HepG2 (cell line): ENCODE results near the gene ETV3L. TPM values are rescaled to one million over a fixed set of nuclear protein-coding genes. Genes with fewer than 3 reads are reported as not detected.

ENCODE experiments used
- HIVEP1 ChIP-seq: sonication (generic); formaldehyde crosslinking; IDR thresholded peaks from 2 replicates; pipeline ENCODE4 v1.4.0; 2020; ENCODE audit warnings: mild to moderate bottlenecking, missing genetic modification reagents
- KDM5A ChIP-seq: fragments of 200-600 bp; sonication (generic); IDR thresholded peaks from 2 replicates; pipeline ENCODE4 v1.7.0; 2018; ENCODE audit warnings: antibody characterized with exemption, mild to moderate bottlenecking, low read length, borderline replicate concordance
- KLF15 ChIP-seq: sonication (generic); formaldehyde crosslinking; IDR thresholded peaks from 2 replicates; pipeline ENCODE4 v1.8.1; 2023; ENCODE audit warnings: borderline replicate concordance, mild to moderate bottlenecking, inconsistent platforms, missing genetic modification reagents, mixed read lengths
- RFX3 ChIP-seq: IDR thresholded peaks from 2 replicates; pipeline ENCODE4 v1.6.1; 2016; ENCODE audit warnings: missing biosample characterization, missing genetic modification reagents
- RXRB ChIP-seq: IDR thresholded peaks from 2 replicates; pipeline ENCODE4 v1.6.1; 2016; ENCODE audit warnings: borderline replicate concordance, missing genetic modification reagents, missing compliant biosample characterization
- SPEN ChIP-seq: sonication (generic); formaldehyde crosslinking; IDR thresholded peaks from 2 replicates; pipeline ENCODE4 v1.5.1; 2020; ENCODE audit warnings: low read depth, mild to moderate bottlenecking, missing genetic modification reagents
- TAF1 ChIP-seq: sonication (generic); formaldehyde crosslinking; IDR thresholded peaks from 2 replicates; pipeline ENCODE4 v1.4.0; 2020; ENCODE audit warnings: missing genetic modification reagents
- YY1 ChIP-seq: IDR thresholded peaks from 2 replicates; pipeline ENCODE4 v1.6.1; 2011; ENCODE audit warnings: low read length, low read depth, moderate library complexity, mild to moderate bottlenecking; ENCODE audit not compliant: insufficient read depth, insufficient replicate concordance
- ZFX ChIP-seq: sonication (generic); formaldehyde crosslinking; IDR thresholded peaks from 2 replicates; pipeline ENCODE4 v1.4.0; 2020; ENCODE audit warnings: mild to moderate bottlenecking, low read depth, missing genetic modification reagents, moderate library complexity
- ZMAT3 ChIP-seq: sonication (generic); formaldehyde crosslinking; conservative IDR thresholded peaks from 2 replicates; pipeline ENCODE4 v1.7.0; 2021; ENCODE audit warnings: missing genetic modification reagents
- ZNF850 ChIP-seq: sonication (generic); formaldehyde crosslinking; conservative IDR thresholded peaks from 2 replicates; pipeline ENCODE4 v1.9.0; 2021; ENCODE audit warnings: mild to moderate bottlenecking, missing genetic modification reagents
- polyA plus RNA-seq, 8 experiments: library from polyadenylated mRNA; depleted of rRNA in 3 of 8; stranded (reverse) in 7 of 8; unstranded in 1 of 8; fragments of >200 nt; fragmentation: Illumina TruSeq in 4 of 8; extraction: Trizol in 4 of 8; gene quantifications; 2 replicates each; pipeline versions ENCODE4 v1.2.1 to v1.2.3, GENCODE V29; 2011 to 2016; ENCODE audit warnings: low read depth in 4 of 8, missing spikeins in 1 of 8, mixed read lengths in 1 of 8; ENCODE audit not compliant: insufficient read depth in 1 of 8
- total RNA-seq, 5 experiments: library from RNA; depleted of rRNA; stranded (reverse); fragments of >200 nt; fragmentation: Illumina TruSeq; extraction: Trizol; gene quantifications; 2 replicates each; pipeline ENCODE4 v1.2.3, GENCODE V29; 2016; ENCODE audit warnings: low read depth in 1 of 5
- TF ChIP-seq, protein P1 (sequence below): sonication (generic); formaldehyde crosslinking; IDR thresholded peaks from 2 replicates; pipeline ENCODE4 v1.4.0; 2020; ENCODE audit warnings: missing genetic modification reagents, borderline replicate concordance
- TF ChIP-seq, protein P2 (sequence below), 2 experiments: sonication (generic) in 1 of 2; formaldehyde crosslinking in 1 of 2; IDR thresholded peaks; 2 replicates each; pipeline versions ENCODE4 v1.4.0 to v1.6.1; 2016 to 2020; ENCODE audit warnings: borderline replicate concordance in 1 of 2, low read depth in 1 of 2, mild to moderate bottlenecking in 1 of 2, missing genetic modification reagents in 1 of 2
- TF ChIP-seq, protein P3 (sequence below): sonication (generic); formaldehyde crosslinking; IDR thresholded peaks from 2 replicates; pipeline ENCODE4 v1.5.0; 2020; ENCODE audit warnings: missing genetic modification reagents, mild to moderate bottlenecking, borderline replicate concordance
- TF ChIP-seq, protein P4 (sequence below): sonication (generic); formaldehyde crosslinking; IDR thresholded peaks from 2 replicates; pipeline ENCODE4 v1.4.0; 2020; ENCODE audit warnings: low read depth, mild to moderate bottlenecking, missing genetic modification reagents
- TF ChIP-seq, protein P5 (sequence below): sonication (generic); formaldehyde crosslinking; IDR thresholded peaks from 2 replicates; pipeline ENCODE4 v1.5.1; 2020; ENCODE audit warnings: missing genetic modification reagents, mild to moderate bottlenecking, borderline replicate concordance

The ETV3L gene
- total and polyA plus RNA-seq, 2 of the 13 experiments (the other 11 are each of a cell fraction or from before 2014, with no cell fraction given), result not detected

DNA sequence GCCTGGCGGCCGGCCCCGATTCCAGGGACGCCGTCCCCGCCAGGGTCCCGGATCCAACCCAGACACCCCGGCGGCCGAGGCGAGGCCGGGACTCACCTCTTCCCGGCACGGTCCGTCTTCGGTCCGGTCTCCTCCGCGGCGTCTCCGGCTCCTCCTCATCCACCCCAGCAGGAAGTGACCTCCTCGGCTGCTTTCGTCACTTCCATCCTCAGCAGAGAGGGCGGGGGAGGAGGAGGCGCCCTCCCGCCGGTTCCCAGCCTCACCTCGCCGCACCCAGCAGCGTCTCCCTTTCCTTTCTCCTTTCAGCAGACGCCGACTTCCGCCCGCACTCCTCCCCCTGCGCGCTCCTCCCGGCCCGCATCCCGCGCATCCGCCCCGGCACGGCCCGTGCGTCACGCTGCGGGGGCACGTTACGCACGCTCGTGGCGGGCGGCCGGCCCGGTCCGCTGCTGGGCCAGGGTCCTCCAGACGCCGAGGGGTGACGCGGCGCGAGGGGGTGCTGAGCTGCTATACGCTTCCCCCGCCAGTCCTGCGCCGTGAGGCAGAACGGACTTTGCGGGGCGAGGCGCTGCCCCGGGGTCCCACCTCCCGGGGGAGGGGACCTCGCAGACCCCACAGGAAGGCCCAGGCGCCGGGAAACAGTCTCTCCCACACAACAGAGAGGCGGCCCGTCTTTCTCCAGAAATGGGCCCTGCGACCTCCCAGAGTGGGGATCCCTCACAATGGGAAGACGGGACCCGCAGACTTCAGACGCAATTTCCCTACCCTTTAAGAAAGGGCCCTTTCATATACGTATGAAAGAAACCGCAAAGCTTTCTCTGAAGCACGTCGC, 38.8 kb upstream of the ETV3L start, which contains the start of gene ETV3 (continued):
- TF ChIP-seq, protein P1, sequence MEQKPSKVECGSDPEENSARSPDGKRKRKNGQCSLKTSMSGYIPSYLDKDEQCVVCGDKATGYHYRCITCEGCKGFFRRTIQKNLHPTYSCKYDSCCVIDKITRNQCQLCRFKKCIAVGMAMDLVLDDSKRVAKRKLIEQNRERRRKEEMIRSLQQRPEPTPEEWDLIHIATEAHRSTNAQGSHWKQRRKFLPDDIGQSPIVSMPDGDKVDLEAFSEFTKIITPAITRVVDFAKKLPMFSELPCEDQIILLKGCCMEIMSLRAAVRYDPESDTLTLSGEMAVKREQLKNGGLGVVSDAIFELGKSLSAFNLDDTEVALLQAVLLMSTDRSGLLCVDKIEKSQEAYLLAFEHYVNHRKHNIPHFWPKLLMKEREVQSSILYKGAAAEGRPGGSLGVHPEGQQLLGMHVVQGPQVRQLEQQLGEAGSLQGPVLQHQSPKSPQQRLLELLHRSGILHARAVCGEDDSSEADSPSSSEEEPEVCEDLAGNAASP (CRISPR knock-in tag), result 0 out of 2 replicates have a peak, but pooled peaks have one; percentile 23
- TF ChIP-seq, protein P2, sequence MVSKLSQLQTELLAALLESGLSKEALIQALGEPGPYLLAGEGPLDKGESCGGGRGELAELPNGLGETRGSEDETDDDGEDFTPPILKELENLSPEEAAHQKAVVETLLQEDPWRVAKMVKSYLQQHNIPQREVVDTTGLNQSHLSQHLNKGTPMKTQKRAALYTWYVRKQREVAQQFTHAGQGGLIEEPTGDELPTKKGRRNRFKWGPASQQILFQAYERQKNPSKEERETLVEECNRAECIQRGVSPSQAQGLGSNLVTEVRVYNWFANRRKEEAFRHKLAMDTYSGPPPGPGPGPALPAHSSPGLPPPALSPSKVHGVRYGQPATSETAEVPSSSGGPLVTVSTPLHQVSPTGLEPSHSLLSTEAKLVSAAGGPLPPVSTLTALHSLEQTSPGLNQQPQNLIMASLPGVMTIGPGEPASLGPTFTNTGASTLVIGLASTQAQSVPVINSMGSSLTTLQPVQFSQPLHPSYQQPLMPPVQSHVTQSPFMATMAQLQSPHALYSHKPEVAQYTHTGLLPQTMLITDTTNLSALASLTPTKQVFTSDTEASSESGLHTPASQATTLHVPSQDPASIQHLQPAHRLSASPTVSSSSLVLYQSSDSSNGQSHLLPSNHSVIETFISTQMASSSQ (IDR thresholded peaks at IDR 0.05; ENCODE audit: low read depth), result no peak
- TF ChIP-seq, protein P2 (CRISPR knock-in tag; IDR thresholded peaks at IDR 0.05; ENCODE audit: borderline replicate concordance), result peak; percentile 43; the same call in 1 of the 2 replicates
- TF ChIP-seq RXRB (CRISPR knock-in tag), result 0 out of 2 replicates have a peak, but pooled peaks have one; percentile 34
- TF ChIP-seq KDM5A, result peak; percentile 40; the same call in 1 of the 2 replicates
- peak; percentile 73; the same call in 1 of the 2 replicates for TF ChIP-seq KLF15 (CRISPR knock-in tag)
- no peak for TF ChIP-seq RFX3 (CRISPR knock-in tag)
- TF ChIP-seq, protein P3, sequence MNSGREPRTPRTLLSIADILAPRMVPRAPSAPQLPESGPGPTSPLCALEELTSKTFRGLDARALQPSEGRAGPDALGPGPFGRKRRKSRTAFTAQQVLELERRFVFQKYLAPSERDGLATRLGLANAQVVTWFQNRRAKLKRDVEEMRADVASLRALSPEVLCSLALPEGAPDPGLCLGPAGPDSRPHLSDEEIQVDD (CRISPR knock-in tag), result peak; percentile 54; the same call in 1 of the 2 replicates
- TF ChIP-seq YY1, result peak; percentile 24
- TF ChIP-seq, protein P4, sequence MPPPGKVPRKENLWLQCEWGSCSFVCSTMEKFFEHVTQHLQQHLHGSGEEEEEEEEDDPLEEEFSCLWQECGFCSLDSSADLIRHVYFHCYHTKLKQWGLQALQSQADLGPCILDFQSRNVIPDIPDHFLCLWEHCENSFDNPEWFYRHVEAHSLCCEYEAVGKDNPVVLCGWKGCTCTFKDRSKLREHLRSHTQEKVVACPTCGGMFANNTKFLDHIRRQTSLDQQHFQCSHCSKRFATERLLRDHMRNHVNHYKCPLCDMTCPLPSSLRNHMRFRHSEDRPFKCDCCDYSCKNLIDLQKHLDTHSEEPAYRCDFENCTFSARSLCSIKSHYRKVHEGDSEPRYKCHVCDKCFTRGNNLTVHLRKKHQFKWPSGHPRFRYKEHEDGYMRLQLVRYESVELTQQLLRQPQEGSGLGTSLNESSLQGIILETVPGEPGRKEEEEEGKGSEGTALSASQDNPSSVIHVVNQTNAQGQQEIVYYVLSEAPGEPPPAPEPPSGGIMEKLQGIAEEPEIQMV (CRISPR knock-in tag), result peak; percentile 86; the same call in 1 of the 2 replicates
- peak; percentile 82; the same call in 1 of the 2 replicates for TF ChIP-seq ZNF850 (CRISPR knock-in tag)
- TF ChIP-seq HIVEP1 (CRISPR knock-in tag), result 0 out of 2 replicates have a peak, but pooled peaks have one; percentile 11
- peak; percentile 88 for TF ChIP-seq ZMAT3 (CRISPR knock-in tag)
- TF ChIP-seq, protein P5, sequence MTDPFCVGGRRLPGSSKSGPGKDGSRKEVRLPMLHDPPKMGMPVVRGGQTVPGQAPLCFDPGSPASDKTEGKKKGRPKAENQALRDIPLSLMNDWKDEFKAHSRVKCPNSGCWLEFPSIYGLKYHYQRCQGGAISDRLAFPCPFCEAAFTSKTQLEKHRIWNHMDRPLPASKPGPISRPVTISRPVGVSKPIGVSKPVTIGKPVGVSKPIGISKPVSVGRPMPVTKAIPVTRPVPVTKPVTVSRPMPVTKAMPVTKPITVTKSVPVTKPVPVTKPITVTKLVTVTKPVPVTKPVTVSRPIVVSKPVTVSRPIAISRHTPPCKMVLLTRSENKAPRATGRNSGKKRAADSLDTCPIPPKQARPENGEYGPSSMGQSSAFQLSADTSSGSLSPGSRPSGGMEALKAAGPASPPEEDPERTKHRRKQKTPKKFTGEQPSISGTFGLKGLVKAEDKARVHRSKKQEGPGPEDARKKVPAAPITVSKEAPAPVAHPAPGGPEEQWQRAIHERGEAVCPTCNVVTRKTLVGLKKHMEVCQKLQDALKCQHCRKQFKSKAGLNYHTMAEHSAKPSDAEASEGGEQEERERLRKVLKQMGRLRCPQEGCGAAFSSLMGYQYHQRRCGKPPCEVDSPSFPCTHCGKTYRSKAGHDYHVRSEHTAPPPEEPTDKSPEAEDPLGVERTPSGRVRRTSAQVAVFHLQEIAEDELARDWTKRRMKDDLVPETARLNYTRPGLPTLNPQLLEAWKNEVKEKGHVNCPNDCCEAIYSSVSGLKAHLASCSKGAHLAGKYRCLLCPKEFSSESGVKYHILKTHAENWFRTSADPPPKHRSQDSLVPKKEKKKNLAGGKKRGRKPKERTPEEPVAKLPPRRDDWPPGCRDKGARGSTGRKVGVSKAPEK (CRISPR knock-in tag), result no peak
- TF ChIP-seq SPEN (CRISPR knock-in tag), result peak; percentile 97
- TF ChIP-seq TAF1, result peak; percentile 80
- TF ChIP-seq ZFX (CRISPR knock-in tag), result peak; percentile 98
